H1 (cell line): ENCODE measurements around the gene GALNT9. TPM values are rescaled to one million over a fixed set of nuclear protein-coding genes. Genes with fewer than 3 reads are reported as not detected.

Experiments used
- ATF2 ChIP-seq: IDR thresholded peaks from 2 replicates; pipeline ENCODE4 v1.6.1; 2012; ENCODE audit warnings: low read length, inconsistent platforms
- ATF3 ChIP-seq: IDR thresholded peaks from 2 replicates; pipeline ENCODE4 v1.6.1; 2011; ENCODE audit warnings: low read depth, mild to moderate bottlenecking, low read length; ENCODE audit not compliant: insufficient read depth
- BRCA1 ChIP-seq: IDR thresholded peaks from 2 replicates; pipeline ENCODE4 v1.6.1; 2012; ENCODE audit warnings: low read depth, low read length, improper control_type of control experiment
- CREB1 ChIP-seq: IDR thresholded peaks from 2 replicates; pipeline ENCODE4 v1.6.1; 2012; ENCODE audit warnings: inconsistent platforms
- E2F6 ChIP-seq: IDR thresholded peaks from 2 replicates; pipeline ENCODE4 v1.6.1; 2012; ENCODE audit warnings: inconsistent platforms
- FOSL1 ChIP-seq: IDR thresholded peaks from 2 replicates; pipeline ENCODE4 v1.6.1; 2011; ENCODE audit warnings: mild to moderate bottlenecking, low read depth, low read length, moderate library complexity; ENCODE audit not compliant: insufficient read depth
- HDAC2 ChIP-seq, 2 experiments: fragments of 300-600 bp in 1 of 2; sonication (generic) in 1 of 2; IDR thresholded peaks; 2 replicates each; pipeline ENCODE4 v1.6.1; 2011 to 2012; ENCODE audit warnings: low read depth in 2 of 2, low read length in 2 of 2, mild to moderate bottlenecking in 2 of 2, moderate library complexity in 2 of 2, borderline replicate concordance in 1 of 2, inconsistent platforms in 1 of 2
- HDAC6 ChIP-seq: IDR thresholded peaks from one replicate; pipeline ENCODE4 v1.7.1; 2012; ENCODE audit warnings: low read depth, mild to moderate bottlenecking, inconsistent platforms, low read length, moderate library complexity
- JUND ChIP-seq: IDR thresholded peaks from 2 replicates; pipeline ENCODE4 v1.6.1; 2011; ENCODE audit warnings: mild to moderate bottlenecking, improper control_type of control experiment, low read length
- MAX ChIP-seq: IDR thresholded peaks from 2 replicates; pipeline ENCODE4 v1.6.1; 2012; ENCODE audit warnings: inconsistent platforms
- NANOG ChIP-seq: IDR thresholded peaks from 2 replicates; pipeline ENCODE4 v1.6.1; 2011; ENCODE audit warnings: low read length, low read depth, mild to moderate bottlenecking, inconsistent platforms; ENCODE audit not compliant: insufficient read depth, poor library complexity, severe bottlenecking
- PHF8 ChIP-seq: fragments of 200-600 bp; sonication (generic); conservative IDR thresholded peaks from 2 replicates; pipeline ENCODE4 v1.7.1; 2012; ENCODE audit warnings: low read depth, mild to moderate bottlenecking, inconsistent platforms, low read length, moderate library complexity
- POLR2A ChIP-seq, 2 experiments: IDR thresholded peaks; 1 replicate in 1 of 2; 2 replicates in 1 of 2; pipeline ENCODE4 v1.6.1; 2011; ENCODE audit warnings: low read depth in 2 of 2, low read length in 2 of 2, mild to moderate bottlenecking in 2 of 2; ENCODE audit errors: control extremely low read depth in 1 of 2
- SAP30 ChIP-seq: fragments of 300-600 bp; sonication (generic); IDR thresholded peaks from 2 replicates; pipeline ENCODE4 v1.7.1; 2012; ENCODE audit warnings: low read length, moderate library complexity, mild to moderate bottlenecking, inconsistent platforms; ENCODE audit not compliant: insufficient read depth, insufficient replicate concordance
- SIN3A ChIP-seq, 2 experiments: IDR thresholded peaks in 1 of 2; conservative IDR thresholded peaks in 1 of 2; 2 replicates each; pipeline ENCODE4 v1.6.1; 2011 to 2012; ENCODE audit warnings: low read length in 2 of 2, improper control_type of control experiment in 1 of 2, low read depth in 1 of 2, mild to moderate bottlenecking in 1 of 2
- TAF1 ChIP-seq: IDR thresholded peaks from 2 replicates; pipeline ENCODE4 v1.6.1; 2011; ENCODE audit warnings: mild to moderate bottlenecking, low read depth, low read length
- TAF7 ChIP-seq: optimal IDR thresholded peaks from 2 replicates; pipeline ENCODE3; 2011; ENCODE audit warnings: low read depth, mild to moderate bottlenecking, inconsistent platforms, low read length, moderate library complexity, borderline replicate concordance
- TBP ChIP-seq: IDR thresholded peaks from 2 replicates; pipeline ENCODE4 v1.6.1; 2011; ENCODE audit warnings: low read depth, low read length, improper control_type of control experiment
- TEAD4 ChIP-seq: IDR thresholded peaks from 2 replicates; pipeline ENCODE4 v1.6.1; 2012; ENCODE audit warnings: low read depth, low read length, inconsistent platforms, mixed read lengths
- USF2 ChIP-seq: IDR thresholded peaks from 2 replicates; pipeline ENCODE4 v1.6.1; 2011; ENCODE audit warnings: low read length, improper control_type of control experiment
- polyA plus RNA-seq, 7 experiments: library from polyadenylated mRNA; depleted of rRNA in 3 of 7; stranded (reverse) in 5 of 7; unstranded in 2 of 7; fragments of >200 nt in 5 of 7; fragments of 200-250 nt in 2 of 7; gene quantifications; 1 replicate in 5 of 7; 2 replicates in 1 of 7; 4 replicates in 1 of 7; pipeline versions ENCODE4 v1.2.1 to v1.2.3, GENCODE V29; 2011 to 2013; ENCODE audit warnings: missing spikeins in 2 of 7, mixed read lengths in 2 of 7
- total RNA-seq: library from RNA; stranded (reverse); fragmentation: NEBNext Ultra II Directional; extraction: Animal tissue kit (Norgen Biotek cat#: 25700); gene quantifications from 2 replicates; pipeline ENCODE4 v1.2.1, GENCODE V29; 2021

GALNT9 gene
- total and polyA plus RNA-seq, 2 of the 8 experiments (the other 6 are each of a cell fraction or from before 2014, with no cell fraction given) = 2.0 to 3.6 TPM

GRCh38 chr12:132189378-132190011 lies 139.9 kb downstream of the GALNT9 start (continued):
- TF ChIP-seq SIN3A (conservative IDR thresholded peaks at IDR 0.05 in 1 of 2, IDR thresholded peaks at IDR 0.05 in 1 of 2; ENCODE audit: low read depth in 1 of 2, low read length in 2 of 2) (0 out of 4 replicates have a peak, but pooled peaks of 1 of the 2 experiments have one; percentile 19), JUND (no peak), NANOG (no peak), SAP30 (no peak), POLR2A (IDR thresholded peaks at IDR 0.05; ENCODE audit: control extremely low read depth in 1 of 2, low read depth in 2 of 2, low read length in 2 of 2) (no peak), E2F6 (peak; percentile 69), BRCA1 (no peak), TEAD4 (no peak), TAF7 (no peak), HDAC2 (IDR thresholded peaks at IDR 0.05; ENCODE audit: borderline replicate concordance in 1 of 2, low read depth in 2 of 2, low read length in 2 of 2) (no peak), CREB1 (no peak), ATF3 (no peak), USF2 (no peak), HDAC6 (no peak), TAF1 (no peak), MAX (peak; percentile 21), FOSL1 (no peak), PHF8 (0 out of 2 replicates have a peak, but pooled peaks have one; percentile 8), TBP (no peak), ATF2 (no peak)
